ENCODE data around the gene TXNRD2.
"Not testable (repeated sequence)": the region's sequence is repeated elsewhere in the genome, so short reads cannot be mapped to it uniquely, and the experiment has no call there.

The TXNRD2 gene

DNA sequence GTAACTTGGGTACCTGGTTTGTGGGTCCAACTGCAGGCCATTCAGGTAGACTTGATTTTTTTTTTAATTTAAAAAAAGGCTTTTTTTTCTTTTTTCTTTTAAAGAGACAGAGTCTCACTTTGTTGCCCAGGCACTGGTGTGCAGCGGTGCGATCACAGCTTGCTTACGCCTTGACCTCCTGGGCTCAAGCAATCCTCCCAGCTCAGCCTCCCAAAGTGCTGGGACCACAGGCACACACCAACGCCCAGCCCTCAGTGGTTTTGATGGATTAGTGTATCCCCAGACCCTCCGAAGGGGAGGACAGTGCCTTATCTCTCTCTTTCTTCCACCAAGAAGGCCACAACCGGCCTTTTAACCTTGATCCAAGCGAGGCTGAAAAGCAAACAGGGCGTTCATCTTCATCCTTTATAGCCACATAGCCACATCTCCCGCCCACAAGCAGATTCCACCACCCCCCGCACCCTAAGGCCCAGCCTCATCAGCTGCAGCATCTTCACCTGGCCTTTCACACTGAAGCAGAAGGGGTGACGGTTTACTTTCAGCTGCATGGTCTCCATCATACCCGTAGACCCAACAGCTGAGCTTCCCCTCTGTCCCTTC, 17.6 kb downstream of the TXNRD2 start:
- no peak for DNase-seq

DNA sequence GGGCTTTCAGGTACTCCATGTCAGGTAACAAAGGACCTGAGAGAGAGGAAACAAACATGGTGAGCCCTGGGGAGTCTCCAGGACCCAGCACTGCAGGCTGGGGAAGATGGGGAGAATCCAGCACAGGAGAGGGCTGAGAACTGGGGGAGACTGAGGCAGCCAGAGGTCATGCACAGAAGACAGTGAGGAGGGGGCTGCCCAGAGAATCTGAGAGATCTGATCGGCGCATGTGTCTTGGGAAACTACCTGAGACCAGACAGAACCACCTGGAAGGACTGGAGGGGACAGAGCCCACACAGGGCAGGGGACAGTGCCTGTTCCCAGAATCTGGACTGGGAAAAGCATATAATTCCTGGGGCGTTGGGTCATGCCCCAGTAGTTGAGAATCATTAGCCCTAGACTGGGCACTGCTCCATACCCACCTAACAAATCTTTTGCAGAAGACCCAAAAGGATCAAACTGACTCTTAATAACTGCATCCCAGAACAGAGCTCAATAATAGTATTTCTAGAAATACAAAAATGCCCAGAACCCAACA, 20.0 kb downstream of the TXNRD2 start:
- DNase-seq: no peak

GRCh38 chr22:19919701-19920363, 21.8 kb downstream of the TXNRD2 start:
- DNase-seq: no peak

GRCh38 chr22:19918332-19919106, 23.1 kb downstream of the TXNRD2 start:
- no peak for DNase-seq

DNA sequence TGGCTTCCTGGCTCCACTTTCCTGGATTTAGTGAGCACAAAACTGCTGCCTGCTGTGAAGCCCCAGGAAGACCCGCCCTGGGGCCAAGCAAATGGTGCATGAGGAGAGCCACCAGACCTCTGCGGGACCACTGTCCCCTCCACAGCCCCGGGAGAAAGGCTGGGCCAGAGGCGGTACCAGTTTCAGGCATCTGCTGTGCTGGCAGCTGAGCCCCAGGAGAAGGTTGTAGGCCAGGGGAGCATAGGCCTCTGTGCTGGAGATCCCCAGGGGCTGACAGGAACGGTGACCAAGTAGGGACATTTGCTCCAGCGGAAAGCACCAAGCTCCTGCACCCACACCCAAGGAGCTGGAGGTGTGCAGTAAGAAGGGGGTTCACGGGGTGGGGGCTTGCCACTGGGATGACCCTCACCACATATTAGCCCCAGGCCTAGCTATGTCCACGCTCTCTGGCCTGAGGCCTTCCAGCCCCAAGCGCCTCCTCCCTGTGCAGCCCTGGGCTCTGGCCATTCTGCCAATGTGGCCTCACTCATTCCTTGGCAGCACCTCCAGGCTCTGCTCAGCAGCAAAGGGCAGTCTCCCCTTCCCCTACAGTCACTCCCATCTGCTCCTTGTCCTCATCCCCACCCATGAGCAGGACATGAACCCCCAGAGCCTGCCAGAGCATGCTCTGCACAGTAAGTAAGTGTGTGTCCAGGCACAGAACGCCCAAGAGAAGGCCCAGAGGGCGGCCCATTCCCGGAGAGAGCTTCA, 24.1 kb downstream of the TXNRD2 start:
- no peak for DNase-seq

GRCh38 chr22:19916941-19917340, 24.7 kb downstream of the TXNRD2 start:
- no peak for DNase-seq

GRCh38 chr22:19916006-19916405, 25.6 kb downstream of the TXNRD2 start:
- DNase-seq: no peak

GRCh38 chr22:19915287-19915954, 26.2 kb downstream of the TXNRD2 start:
- no peak for DNase-seq

DNA sequence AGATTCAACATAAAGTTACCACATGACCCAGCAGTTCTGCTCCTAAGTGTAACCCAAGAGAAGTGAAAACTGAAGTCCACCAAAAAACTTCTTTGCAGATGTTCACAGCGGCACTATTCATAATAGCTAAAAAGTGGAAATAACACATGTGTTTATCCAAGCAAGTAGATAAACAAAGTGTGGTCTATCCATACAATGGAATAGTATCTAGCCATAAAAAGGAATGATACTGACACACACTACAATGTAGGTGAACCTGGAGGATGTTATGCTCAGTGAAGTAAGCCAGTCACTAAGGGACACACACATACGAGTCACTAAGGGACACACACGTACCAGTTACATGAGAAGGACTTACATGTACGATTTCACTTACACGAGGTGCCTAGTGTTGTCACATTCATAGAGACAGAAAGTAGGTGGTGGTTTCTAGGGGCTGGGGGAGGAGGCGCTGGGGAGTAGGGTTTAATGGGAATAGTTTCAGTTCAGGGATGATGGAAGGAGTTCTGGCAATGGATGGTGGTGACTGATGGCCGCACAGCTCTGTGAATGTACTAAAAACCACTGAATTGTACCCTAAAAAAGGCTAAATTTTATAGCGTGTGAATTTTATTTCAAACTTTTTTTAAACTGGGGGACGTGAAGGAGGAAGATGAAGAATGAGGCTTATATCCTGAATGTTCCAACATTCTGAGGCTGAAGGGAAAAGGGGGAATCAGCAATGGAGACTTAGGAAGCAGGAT, 27.2 kb downstream of the TXNRD2 start:
- DNase-seq: no peak

DNA sequence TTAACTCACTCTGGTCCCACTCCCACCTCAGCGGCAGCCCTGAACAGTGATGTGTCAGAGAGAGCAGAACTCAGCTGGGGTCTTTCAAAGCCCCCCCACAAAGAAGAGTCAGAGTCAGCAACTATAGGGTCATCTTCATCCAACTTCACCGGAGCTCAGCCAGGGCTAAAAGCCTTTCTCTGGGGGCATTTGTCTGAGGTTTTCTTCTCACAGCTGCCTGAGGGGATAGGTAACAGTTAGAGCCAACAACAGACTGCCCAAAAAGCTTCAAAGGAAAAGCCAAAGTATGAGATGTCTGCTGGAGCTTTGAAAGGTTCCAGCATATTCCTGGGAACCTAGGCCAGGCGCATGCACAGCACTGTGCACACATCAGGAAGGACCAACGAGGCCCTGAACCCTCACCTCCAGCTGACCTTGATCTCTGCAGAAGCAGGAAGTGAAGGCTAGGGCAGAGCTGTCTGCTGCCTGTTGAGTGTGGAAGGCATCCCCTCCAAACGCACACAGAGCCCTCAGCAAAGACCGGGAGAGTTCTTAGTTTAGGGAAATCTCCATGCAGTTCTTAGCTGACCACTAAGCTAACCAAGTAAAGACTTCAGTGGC, 28.2 kb downstream of the TXNRD2 start:
- no peak for DNase-seq

DNA sequence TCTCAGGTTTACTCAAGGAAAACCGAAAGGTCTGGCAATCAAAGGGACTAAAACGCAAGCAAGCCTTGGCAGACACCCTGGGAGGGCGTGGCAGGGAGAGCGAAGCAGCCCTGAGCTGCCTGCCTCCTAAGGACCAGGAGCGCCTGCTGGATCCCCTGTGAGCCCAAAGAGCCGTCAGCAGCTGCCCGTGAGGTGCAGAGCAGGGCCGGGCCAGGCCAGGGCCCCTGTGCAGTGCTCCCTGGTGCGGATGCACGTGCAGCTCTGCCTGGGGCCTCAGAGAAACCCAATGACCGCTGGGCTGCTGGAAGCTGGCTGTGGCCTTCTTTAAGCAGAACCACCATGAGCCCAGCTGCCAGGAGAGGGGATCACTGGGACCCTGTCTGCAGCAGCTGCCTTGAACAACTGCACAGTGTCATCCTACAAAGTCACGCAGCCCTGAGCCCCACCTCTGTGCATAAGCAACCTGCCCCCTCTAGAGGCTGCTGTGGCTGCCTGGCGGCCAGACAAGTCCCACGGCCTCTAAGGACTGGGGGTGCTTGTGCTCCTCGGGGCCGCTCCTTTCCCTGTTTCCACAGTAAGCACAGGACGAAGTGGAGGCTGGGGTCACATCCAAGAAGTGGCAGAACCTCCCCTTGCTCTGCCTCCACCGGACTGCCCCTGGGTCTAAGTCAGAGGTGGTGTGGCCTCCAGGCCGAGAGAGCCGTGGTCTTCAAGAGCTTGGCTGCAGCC, 29.2 kb downstream of the TXNRD2 start:
- no peak for DNase-seq

GRCh38 chr22:19911540-19912270, 29.9 kb downstream of the TXNRD2 start:
- no peak for DNase-seq

- no peak for DNase-seq
These were observed 31.4 kb downstream of the TXNRD2 start for GRCh38 chr22:19910180-19910744.

GRCh38 chr22:19909350-19910179, 32.1 kb downstream of the TXNRD2 start:
- DNase-seq: peak; percentile 62

DNA sequence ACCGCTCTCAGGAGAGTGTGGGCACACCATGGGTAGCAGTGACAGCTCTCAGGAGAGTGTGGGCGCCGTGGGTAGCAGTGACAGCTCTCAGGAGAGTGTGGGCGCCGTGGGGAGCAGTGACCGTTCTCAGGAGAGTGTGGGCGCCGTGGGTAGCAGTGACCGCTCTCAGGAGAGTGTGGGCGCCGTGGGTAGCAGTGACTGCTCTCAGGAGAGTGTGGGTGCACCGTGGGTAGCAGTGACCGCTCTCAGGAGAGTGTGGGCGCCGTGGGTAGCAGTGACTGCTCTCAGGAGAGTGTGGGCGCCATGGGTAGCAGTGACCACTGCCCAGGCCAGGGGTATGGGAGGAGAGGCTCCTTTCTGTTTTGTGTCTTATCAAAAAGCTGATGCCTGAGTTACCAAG, 33.7 kb downstream of the TXNRD2 start:
- not testable (repeated sequence) for DNase-seq

- not testable (repeated sequence) for DNase-seq
These were observed 34.8 kb downstream of the TXNRD2 start for GRCh38 chr22:19906864-19907263.

GRCh38 chr22:19905347-19906276, 36.0 kb downstream of the TXNRD2 start:
- DNase-seq: peak; percentile 41
